Measurements from ENCODE around the gene ILKAP. TPM values are rescaled to one million over a fixed set of nuclear protein-coding genes. Genes with fewer than 3 reads are reported as not detected.

The ILKAP gene
- total RNA-seq, 1 donor from 2014 or later = 22.6 TPM

DNA sequence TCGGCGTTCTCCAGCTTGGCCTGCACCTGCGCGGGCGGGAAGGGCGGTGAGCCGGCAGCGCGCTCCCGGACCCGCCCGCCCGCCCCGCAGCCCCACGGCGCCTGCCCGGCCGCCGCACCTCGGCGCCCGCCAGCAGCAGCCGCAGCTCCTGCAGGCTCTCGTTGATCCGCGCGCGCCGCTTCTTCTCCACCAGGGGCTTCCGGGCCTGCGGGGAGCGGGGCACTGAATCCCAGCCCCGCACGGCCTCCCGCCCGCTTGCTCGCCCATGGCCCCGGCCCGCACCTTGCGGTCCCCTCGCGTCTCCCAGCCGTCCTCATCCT is 36.0 kb upstream of the ILKAP start:
- no peak for DNase-seq (ENCODE audit: low spot score in 2 of 2)
- H3K36me3 ChIP-seq = peaks cover 0 to 6% of the 10 kb centered on the region in 2 donors
- intact Hi-C loops (cut with DNase I) = no loop called here

DNA sequence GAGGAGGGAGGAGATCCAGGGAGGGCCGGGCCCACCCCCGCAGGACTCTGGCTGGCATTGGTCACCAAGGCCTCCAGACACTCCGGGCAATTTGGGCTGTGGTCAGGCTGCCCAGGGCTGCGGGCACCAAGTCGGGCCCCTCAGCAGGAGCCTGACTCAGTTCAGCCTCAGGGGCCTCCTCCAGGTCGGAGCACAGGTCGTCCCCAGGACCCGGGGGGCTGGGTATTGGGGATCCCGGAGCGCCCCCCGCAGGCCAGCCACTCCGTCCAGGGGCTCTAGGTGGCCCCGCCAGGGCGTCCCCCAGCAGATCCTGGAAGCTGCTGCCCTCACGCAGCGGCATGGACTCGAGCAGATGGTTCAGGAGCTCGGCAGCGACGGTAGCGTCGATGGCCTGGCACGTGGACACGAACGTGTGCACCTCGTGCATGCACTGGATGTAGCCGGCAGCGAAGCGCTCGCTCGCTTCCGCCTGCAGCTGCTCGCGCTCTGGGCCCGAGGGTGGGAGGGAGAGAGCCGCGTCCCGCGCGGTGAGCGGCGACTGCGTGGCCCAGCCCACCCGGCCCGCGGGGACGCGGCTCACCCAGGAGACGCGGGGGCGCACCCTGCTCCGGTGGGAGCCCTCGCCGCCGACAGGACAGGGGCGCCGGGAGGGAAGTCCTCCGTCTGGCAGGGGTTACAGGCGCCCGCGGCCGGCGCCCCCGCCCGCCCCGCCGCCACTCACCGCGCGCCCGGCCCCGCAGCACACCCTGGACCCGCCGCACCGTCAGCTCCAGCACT is 35.5 kb upstream of the ILKAP start:
- peaks cover 0 to 23% of the 10 kb centered on the region in 2 donors for H3K4me1 ChIP-seq
- no peak for DNase-seq (ENCODE audit: low spot score in 2 of 2)

More for the DNA sequence above, 36.0 kb upstream of the ILKAP start:
- peaks cover 3% of the 10 kb centered on the region for H3K27me3 ChIP-seq
- H3K27ac ChIP-seq = peak overlapping the region in 1 of 2 donors; percentile 60
- H3K9me3 ChIP-seq = no peaks in the 10 kb centered on the region
- H3K4me1 ChIP-seq = peaks cover 0 to 23% of the 10 kb centered on the region in 2 donors
- TF ChIP-seq, protein P1, sequence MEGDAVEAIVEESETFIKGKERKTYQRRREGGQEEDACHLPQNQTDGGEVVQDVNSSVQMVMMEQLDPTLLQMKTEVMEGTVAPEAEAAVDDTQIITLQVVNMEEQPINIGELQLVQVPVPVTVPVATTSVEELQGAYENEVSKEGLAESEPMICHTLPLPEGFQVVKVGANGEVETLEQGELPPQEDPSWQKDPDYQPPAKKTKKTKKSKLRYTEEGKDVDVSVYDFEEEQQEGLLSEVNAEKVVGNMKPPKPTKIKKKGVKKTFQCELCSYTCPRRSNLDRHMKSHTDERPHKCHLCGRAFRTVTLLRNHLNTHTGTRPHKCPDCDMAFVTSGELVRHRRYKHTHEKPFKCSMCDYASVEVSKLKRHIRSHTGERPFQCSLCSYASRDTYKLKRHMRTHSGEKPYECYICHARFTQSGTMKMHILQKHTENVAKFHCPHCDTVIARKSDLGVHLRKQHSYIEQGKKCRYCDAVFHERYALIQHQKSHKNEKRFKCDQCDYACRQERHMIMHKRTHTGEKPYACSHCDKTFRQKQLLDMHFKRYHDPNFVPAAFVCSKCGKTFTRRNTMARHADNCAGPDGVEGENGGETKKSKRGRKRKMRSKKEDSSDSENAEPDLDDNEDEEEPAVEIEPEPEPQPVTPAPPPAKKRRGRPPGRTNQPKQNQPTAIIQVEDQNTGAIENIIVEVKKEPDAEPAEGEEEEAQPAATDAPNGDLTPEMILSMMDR (IDR thresholded peaks at IDR 0.05) = peak in 1 of 3 experiments; percentile 12
- peak overlapping the region; percentile 67 to 92 for H3K4me3 ChIP-seq

DNA sequence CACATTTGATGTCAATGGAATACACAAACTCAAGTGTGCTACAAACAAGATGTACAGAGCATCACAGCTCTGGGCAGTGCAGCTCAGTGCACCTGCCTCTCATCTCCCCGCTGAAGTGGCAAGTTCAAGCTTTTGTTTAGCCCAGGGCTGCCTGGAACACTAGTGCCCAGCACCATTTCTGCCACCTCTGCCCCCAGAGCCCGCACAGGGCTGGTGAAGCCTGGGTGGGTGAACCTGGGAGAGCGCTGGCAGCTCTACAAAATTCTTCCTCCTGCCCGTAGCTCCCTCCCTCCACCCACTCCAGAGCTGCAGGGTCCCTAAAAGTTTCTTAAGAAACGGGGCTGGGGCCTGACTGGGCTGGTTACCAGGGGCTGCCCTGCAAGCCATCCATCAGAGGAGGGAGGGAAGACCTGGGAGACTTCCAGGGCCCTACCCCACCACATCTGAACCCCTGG is 34.8 kb upstream of the ILKAP start:
- Histone ChIP-seq H3K27me3 (peaks cover 3% of the 10 kb centered on the region), H3K4me1 (peaks cover 0 to 23% of the 10 kb centered on the region in 2 donors), H3K4me3 (no peak overlapping the region), H3K27ac (no peak overlapping the region), H3K9me3 (no peaks in the 10 kb centered on the region), H3K36me3 (no peaks in the 10 kb centered on the region)
- intact Hi-C loops (cut with DNase I) = no loop called here
- TF ChIP-seq, protein P1 (IDR thresholded peaks at IDR 0.05) = no peak
- DNase-seq (ENCODE audit: low spot score in 2 of 2) = no peak

More for the DNA sequence above, 35.5 kb upstream of the ILKAP start:
- Histone ChIP-seq H3K27me3 (peaks cover 3% of the 10 kb centered on the region), H3K9me3 (no peaks in the 10 kb centered on the region), H3K4me3 (peak overlapping the region; percentile 67 to 92), H3K27ac (no peak overlapping the region), H3K36me3 (peaks cover 0 to under 1% of the 10 kb centered on the region in 2 donors)
- TF ChIP-seq, protein P1 (IDR thresholded peaks at IDR 0.05) = no peak
- intact Hi-C loops (cut with DNase I) = no loop called here

DNA sequence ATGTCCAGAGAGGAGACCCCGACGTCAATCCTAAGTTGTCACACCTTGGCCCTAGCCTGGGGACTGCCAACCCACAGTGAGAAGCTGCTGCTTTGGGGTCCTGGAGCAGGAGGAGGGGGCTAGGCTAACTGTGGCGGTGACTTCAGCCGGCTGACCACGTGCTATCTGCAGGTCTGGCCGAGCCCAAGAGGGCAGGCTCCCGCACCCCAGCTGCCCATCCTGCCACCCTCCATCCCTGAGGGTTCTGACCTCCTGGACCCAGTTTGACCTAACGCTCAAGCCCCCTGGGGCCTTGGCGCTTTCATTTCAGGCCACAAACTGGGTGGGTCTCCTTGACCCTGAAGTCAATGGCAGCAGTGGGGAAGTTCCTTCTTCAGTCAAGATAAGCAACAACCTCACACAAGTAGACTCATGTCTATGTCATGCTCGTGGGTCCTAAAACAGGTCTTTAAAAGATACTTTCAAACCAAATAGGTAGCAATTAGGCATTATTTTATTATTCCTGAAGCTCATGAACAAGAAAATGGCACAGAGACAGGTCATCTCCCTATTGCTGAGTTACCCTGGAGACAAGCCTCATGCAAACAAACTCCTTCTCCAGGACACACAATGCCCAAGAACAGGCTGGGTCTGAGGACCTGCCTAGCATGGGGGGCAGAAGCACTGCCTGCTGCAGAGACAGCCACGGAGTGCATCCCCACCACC is 34.1 kb upstream of the ILKAP start:
- TF ChIP-seq, protein P1 (IDR thresholded peaks at IDR 0.05) = no peak
- Histone ChIP-seq H3K36me3 (no peaks in the 10 kb centered on the region), H3K27me3 (peaks cover 3% of the 10 kb centered on the region), H3K4me1 (peaks cover 0 to 20% of the 10 kb centered on the region in 2 donors), H3K9me3 (no peaks in the 10 kb centered on the region), H3K4me3 (no peak overlapping the region), H3K27ac (no peak overlapping the region)
- no peak for DNase-seq (ENCODE audit: low spot score in 2 of 2)
- intact Hi-C loops (cut with DNase I) = no loop called here

DNA sequence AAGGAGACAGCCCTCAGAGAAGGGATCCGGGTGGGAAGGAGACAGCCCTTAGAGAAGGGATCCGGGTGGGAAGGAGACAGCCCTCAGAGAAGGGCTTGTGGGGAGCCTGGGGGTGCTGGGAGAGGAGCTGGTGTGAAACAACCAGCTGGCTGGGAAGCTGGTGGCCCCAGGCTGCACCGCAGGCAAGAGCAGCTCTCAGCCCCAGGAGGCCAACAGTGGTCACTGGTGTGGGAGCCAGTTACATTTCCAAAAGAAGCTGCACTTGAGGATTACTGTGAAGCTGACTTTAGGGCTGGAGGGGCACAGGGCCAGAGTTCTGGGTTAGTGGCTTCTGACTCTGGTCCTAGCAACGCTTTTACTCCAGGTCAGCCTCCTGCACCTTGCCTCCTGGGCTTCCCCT is 33.1 kb upstream of the ILKAP start:
- DNase-seq (ENCODE audit: low spot score in 2 of 2) = no peak
- Histone ChIP-seq H3K4me3 (no peak overlapping the region), H3K27ac (no peak overlapping the region), H3K9me3 (no peaks in the 10 kb centered on the region), H3K27me3 (peaks cover 3% of the 10 kb centered on the region), H3K4me1 (peaks cover 0 to 14% of the 10 kb centered on the region in 2 donors), H3K36me3 (no peaks in the 10 kb centered on the region)
- intact Hi-C loops (cut with DNase I) = no loop called here
- TF ChIP-seq, protein P1 (IDR thresholded peaks at IDR 0.05) = no peak

Data from ascending aorta (tissue), 2 donors.